Activated CD8-positive, alpha-beta T cell treated with anti-CD3 and anti-CD28 coated beads for 36 hours (primary cell): ENCODE data around the gene MAPK8. TPM values are rescaled to one million over a fixed set of nuclear protein-coding genes. Genes with fewer than 3 reads are reported as not detected.
"Not testable (repeated sequence)": the region's sequence is repeated elsewhere in the genome, so short reads cannot be mapped to it uniquely, and the experiment has no call there.

Source experiments
- ATAC-seq: fragments of 200-7000 bp; cut with Tn5 transposase; one replicate; pipeline ENCODE4 v1.10.0; 2021; ENCODE audit warnings: mild to moderate bottlenecking, moderate library complexity
- CTCF ChIA-PET: fragments of 350-600 bp; sonication (Branson Sonifier 250); formaldehyde crosslinking; loops from one replicate; lab custom pipeline; 2021; ENCODE audit warnings: antibody characterized with exemption; lab: Charles Lee
- POLR2A ChIA-PET: fragments of 350-600 bp; sonication (Branson Sonifier 250); formaldehyde crosslinking; loops from one replicate; lab custom pipeline; 2021; ENCODE audit warnings: antibody characterized with exemption; lab: Charles Lee
- DNase-seq: peaks from one replicate; pipeline ENCODE4 v3.0.0-alpha.2; 2020
- H3K27ac Mint-ChIP-seq: one replicate; pipeline ENCODE4 v1.8.0; 2021; ENCODE audit warnings: mild to moderate bottlenecking, mixed read lengths
- H3K27me3 Mint-ChIP-seq: one replicate; pipeline ENCODE4 v1.8.0; 2021; ENCODE audit warnings: mixed read lengths
- H3K36me3 Mint-ChIP-seq: one replicate; pipeline ENCODE4 v1.8.0; 2021; ENCODE audit warnings: low read depth, mixed read lengths
- H3K4me1 Mint-ChIP-seq: one replicate; pipeline ENCODE4 v1.8.0; 2021; ENCODE audit warnings: low read depth, mixed read lengths
- H3K4me3 Mint-ChIP-seq: one replicate; pipeline ENCODE4 v1.8.0; 2021; ENCODE audit warnings: mild to moderate bottlenecking, moderate library complexity, mixed read lengths
- H3K9me3 Mint-ChIP-seq: one replicate; pipeline ENCODE4 v1.8.0; 2021; ENCODE audit warnings: mixed read lengths
- CTCF ChIP-seq: fragments of 200-600 bp; IDR thresholded peaks from one replicate; pipeline ENCODE4 v1.8.0; 2022; ENCODE audit warnings: antibody characterized with exemption, mild to moderate bottlenecking
- intact Hi-C: fragments of 100-400 bp; cut with micrococcal nuclease; formaldehyde crosslinking; loops from one replicate; pipeline ENCODE4 v1.10.0; 2022
- total RNA-seq, 2 experiments: library from RNA; stranded (reverse); gene quantifications; one replicate each; pipeline ENCODE4 v1.2.3, GENCODE V29; 2021

MAPK8 gene
- total RNA-seq, 2 experiments from 2014 or later = 40.5 to 41.1 TPM

- ChIA-PET CTCF (no interaction called here), POLR2A (no interaction called here)
- H3K36me3 Mint-ChIP-seq = no peaks in the 10 kb centered on the region
- intact Hi-C loops = no loop called here
- TF ChIP-seq CTCF = no peak
- DNase-seq = no peak
- H3K27ac Mint-ChIP-seq = no peak overlapping the region
- H3K4me1 Mint-ChIP-seq = no peaks in the 10 kb centered on the region
- H3K27me3 Mint-ChIP-seq = peaks cover 4% of the 10 kb centered on the region
- no peak for ATAC-seq
- no peaks in the 10 kb centered on the region for H3K9me3 Mint-ChIP-seq
- H3K4me3 Mint-ChIP-seq = no peak overlapping the region
These were observed 33.8 kb upstream of the MAPK8 start for GRCh38 chr10:48272682-48273081.

DNA sequence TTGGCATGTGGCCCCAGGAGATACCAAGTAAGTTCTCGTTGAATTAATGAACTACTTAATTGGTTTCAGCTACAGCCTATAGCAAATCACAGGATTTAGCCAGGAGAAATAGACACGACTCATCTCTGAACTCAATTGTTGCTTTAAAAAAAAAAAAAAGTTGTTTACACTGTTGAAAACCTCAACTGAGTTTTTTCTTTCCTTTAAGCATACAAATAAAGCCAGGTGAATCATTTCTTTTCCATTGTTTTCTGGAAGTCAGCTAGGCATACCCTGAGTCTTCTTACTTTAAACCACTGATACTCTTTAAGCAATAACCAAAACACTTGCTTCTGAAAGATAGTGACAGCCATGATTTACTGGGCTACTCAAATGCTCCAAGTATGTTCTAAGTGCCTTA, 32.7 kb upstream of the MAPK8 start:
- no peak for TF ChIP-seq CTCF
- no peak overlapping the region for H3K4me3 Mint-ChIP-seq
- no peak for ATAC-seq
- H3K27ac Mint-ChIP-seq = no peak overlapping the region
- POLR2A ChIA-PET = no interaction called here
- DNase-seq = no peak
- no peaks in the 10 kb centered on the region for H3K9me3 Mint-ChIP-seq
- intact Hi-C loops = no loop called here
- H3K36me3 Mint-ChIP-seq = no peaks in the 10 kb centered on the region
- CTCF ChIA-PET = no interaction called here
- H3K4me1 Mint-ChIP-seq = no peaks in the 10 kb centered on the region
- peaks cover 7% of the 10 kb centered on the region for H3K27me3 Mint-ChIP-seq

- Mint-ChIP-seq H3K27me3 (peaks cover 7% of the 10 kb centered on the region), H3K4me3 (no peak within 1 kb of the TSS), H3K4me1 (no peaks in the 10 kb centered on the region), H3K9me3 (no peaks in the 10 kb centered on the region), H3K36me3 (no peaks in the 10 kb centered on the region), H3K27ac (no peak within 1 kb of the TSS)
- ChIA-PET POLR2A (no interaction called here), CTCF (no interaction called here)
- no peak for ATAC-seq
- no peak for TF ChIP-seq CTCF
- intact Hi-C loops = no loop called here
- no peak for DNase-seq
These were observed 31.8 kb upstream of the MAPK8 start, which contains the start of gene FRMPD2 for GRCh38 chr10:48274636-48275035. Gene FRMPD2, minus strand, starts transcription at chr10:48274696. Its CDS starts 129 bp downstream, at chr10:48274567.

DNA sequence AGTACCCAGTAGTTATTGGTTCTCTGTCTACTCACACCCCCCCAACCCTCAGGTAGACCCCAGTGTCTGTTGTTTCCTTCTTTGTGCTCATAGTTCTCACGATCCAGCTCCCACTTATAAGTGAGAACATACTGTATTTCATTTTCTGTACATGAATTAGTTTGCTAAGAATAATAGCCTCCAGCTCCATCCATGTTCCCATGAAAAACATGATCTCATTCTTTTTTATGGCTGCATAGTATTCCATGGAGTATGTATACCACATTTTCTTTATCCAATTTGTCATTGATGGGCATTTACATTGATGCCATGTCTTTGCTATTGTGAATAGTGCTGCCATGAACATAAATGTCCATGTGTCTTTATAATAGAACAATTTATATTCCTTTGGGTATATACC, 29.4 kb upstream of the MAPK8 start:
- ATAC-seq = no peak
- DNase-seq = no peak
- H3K27ac Mint-ChIP-seq = no peak overlapping the region
- no peaks in the 10 kb centered on the region for H3K36me3 Mint-ChIP-seq
- ChIA-PET CTCF (no interaction called here), POLR2A (interaction anchor here (0.6 kb wide), 1 partner anchor 40 kb away, joined by 3 read pairs; no protein-coding TSS in a partner anchor)
- no peak overlapping the region for H3K4me3 Mint-ChIP-seq
- no peaks in the 10 kb centered on the region for H3K4me1 Mint-ChIP-seq
- peaks cover 5% of the 10 kb centered on the region for H3K27me3 Mint-ChIP-seq
- no peak for TF ChIP-seq CTCF
- intact Hi-C loops = no loop called here
- peaks cover 1% of the 10 kb centered on the region for H3K9me3 Mint-ChIP-seq

DNA sequence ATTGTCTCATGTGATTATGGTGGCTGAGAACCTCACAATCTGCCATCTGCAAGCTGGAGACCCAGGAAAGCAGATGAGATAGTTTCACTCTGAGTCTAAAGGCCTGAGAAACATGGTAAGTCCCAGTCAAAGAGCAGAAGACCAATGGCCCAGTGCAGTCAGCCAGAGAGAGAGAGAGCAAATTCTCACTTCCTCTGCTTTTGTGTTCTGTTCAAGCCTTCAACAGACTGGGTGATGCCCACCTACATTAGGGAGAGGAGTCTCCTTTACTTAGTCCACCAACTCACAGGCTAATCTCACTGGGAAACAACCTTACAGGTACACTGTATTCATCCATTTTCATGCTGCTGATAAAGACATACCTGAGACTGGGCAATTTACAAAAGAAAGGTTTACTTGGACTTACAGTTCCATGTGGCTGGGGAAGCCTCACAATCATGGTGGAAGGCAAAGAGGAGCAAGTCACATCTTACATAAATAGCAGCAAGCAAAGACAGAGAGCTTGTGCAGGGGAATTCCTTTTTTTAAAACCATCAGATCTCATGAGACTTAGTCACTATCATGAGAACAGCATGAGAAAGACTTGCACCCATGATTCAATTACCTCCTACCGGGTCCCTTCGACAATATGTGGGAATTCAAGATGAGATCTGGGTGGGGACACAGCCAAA, 27.3 kb upstream of the MAPK8 start:
- no peaks in the 10 kb centered on the region for H3K4me1 Mint-ChIP-seq
- peaks cover 8% of the 10 kb centered on the region for H3K9me3 Mint-ChIP-seq
- H3K27ac Mint-ChIP-seq = no peak overlapping the region
- DNase-seq (no peak), ATAC-seq (no peak)
- no peak for TF ChIP-seq CTCF
- no peaks in the 10 kb centered on the region for H3K36me3 Mint-ChIP-seq
- CTCF ChIA-PET = interaction anchor here (1.4 kb wide), 2 partner anchors 64 to 84 kb away, joined by 3 to 4 read pairs; no protein-coding TSS in a partner anchor
- H3K27me3 Mint-ChIP-seq = peaks cover 7% of the 10 kb centered on the region
- intact Hi-C loops = no loop called here
- no peak overlapping the region for H3K4me3 Mint-ChIP-seq
- POLR2A ChIA-PET = no interaction called here

DNA sequence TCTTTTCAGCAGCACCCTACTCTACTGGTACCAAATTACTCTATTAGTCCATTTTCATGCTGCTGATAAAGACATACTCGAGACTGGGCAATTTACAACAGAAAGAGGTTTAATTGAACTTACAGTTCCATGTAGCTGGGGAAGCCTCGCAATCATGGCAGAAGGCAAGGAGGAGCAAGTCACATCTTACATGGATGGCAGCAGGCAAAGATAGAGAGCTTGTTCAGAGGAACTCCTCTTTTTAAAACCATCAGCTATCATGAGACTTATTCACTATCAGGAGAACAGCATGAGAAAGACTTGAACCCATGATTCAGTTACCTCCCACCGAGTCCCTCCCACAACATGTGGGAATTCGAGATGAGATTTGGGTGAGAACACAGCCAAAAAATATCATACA, 24.8 kb upstream of the MAPK8 start:
- ATAC-seq, H3K4me1 Mint-ChIP-seq, H3K36me3 Mint-ChIP-seq, CTCF ChIA-PET, DNase-seq, H3K27ac Mint-ChIP-seq, POLR2A ChIA-PET, intact Hi-C loops, H3K9me3 Mint-ChIP-seq, H3K4me3 Mint-ChIP-seq: not testable (repeated sequence)
- peaks cover 12% of the 10 kb centered on the region for H3K27me3 Mint-ChIP-seq
